ENCODE data around the gene SHE. TPM values are rescaled to one million over a fixed set of nuclear protein-coding genes. Genes with fewer than 3 reads are reported as not detected.

The SHE gene
- polyA plus RNA-seq (2012; ENCODE audit: insufficient read length, low read depth) = 0.04 TPM

DNA sequence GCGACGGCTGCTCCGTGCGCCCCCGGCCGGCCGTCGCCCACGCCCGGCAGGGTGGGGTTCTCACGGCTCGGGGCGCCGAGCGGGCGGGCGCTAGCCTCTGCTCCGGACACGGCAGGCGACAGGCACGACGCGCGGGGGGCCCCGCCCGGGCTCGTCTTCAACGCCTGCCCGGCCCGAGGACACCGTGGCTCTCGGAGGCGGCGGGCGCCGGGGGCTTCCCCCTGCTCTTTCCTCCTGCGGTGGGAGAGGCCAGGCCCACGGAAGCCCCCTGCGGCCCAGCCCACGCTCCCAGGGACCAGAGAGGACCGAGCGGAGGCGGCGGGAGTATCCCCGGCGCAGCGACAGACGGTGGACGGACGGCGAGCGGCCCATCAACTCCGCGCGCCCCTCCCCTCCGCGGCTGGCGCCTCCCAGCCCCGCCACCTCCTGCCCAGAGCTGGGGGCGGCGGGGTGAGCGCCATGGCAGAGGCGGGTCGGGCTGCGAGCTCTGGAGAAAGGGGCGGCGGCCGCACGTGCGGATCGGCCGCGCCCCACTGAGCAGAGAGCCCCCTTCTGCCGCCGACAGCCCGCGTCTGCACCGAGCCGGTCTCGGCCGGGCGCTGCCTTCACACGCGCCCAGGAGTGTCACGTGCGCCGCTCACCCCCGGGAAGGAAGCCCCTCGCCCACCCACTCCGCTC lies at the start of gene SHE, which contains the start of gene TDRD10:
SHE (minus strand) TSS at position 347 of the 678 bp plus-strand sequence. CDS start 386 bp downstream, outside the sequence.
TDRD10 (plus strand) TSS at position 154 of the 678 bp plus-strand sequence. CDS start 4,685 bp downstream, outside the sequence.
- TF ChIP-seq SIN3A (IDR thresholded peaks at IDR 0.05; ENCODE audit: borderline replicate concordance, insufficient read depth, low read length) = no peak
- no peak for TF ChIP-seq REST (IDR thresholded peaks at IDR 0.05; ENCODE audit: insufficient read depth in 1 of 2, low read depth in 2 of 2, low read length in 2 of 2)
- TF ChIP-seq FOXP2 (optimal IDR thresholded peaks at IDR 0.05; ENCODE audit: borderline replicate concordance, extremely low read depth, extremely low read length, insufficient read depth) = no peak
- TF ChIP-seq POLR2AphosphoS5 (IDR thresholded peaks at IDR 0.05; ENCODE audit: low read depth, low read length) = no peak
- TF ChIP-seq TAF1 (IDR thresholded peaks at IDR 0.05; ENCODE audit: borderline replicate concordance, insufficient read depth, low read length) = no peak

DNA sequence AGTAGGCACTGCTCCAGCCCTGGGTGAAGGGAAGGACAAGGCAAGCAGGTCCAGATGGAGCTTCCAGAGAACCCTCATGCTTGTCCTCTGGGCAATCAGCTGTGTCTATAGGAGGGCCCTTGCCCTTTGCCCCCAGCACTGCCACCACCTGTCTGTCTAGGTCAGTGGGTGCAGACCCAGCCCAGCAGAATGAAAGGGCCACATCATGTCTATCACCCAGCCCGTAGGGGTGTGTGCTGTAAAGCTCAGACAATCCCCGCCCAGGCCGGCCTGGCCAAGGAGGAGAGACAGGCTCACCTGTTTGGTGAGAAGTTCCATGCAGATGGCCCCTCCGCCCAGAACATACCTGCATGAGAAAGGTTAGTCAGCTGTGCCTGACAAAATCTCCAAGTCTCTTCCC lies 49.3 kb upstream of the SHE start:
- no peak for TF ChIP-seq TAF1 (IDR thresholded peaks at IDR 0.05; ENCODE audit: borderline replicate concordance, insufficient read depth, low read length)
- TF ChIP-seq REST (IDR thresholded peaks at IDR 0.05; ENCODE audit: insufficient read depth in 1 of 2, low read depth in 2 of 2, low read length in 2 of 2) = no peak
- no peak for TF ChIP-seq POLR2AphosphoS5 (IDR thresholded peaks at IDR 0.05; ENCODE audit: low read depth, low read length)
- TF ChIP-seq FOXP2 (optimal IDR thresholded peaks at IDR 0.05; ENCODE audit: borderline replicate concordance, extremely low read depth, extremely low read length, insufficient read depth) = no peak
- TF ChIP-seq SIN3A (IDR thresholded peaks at IDR 0.05; ENCODE audit: borderline replicate concordance, insufficient read depth, low read length) = no peak

DNA sequence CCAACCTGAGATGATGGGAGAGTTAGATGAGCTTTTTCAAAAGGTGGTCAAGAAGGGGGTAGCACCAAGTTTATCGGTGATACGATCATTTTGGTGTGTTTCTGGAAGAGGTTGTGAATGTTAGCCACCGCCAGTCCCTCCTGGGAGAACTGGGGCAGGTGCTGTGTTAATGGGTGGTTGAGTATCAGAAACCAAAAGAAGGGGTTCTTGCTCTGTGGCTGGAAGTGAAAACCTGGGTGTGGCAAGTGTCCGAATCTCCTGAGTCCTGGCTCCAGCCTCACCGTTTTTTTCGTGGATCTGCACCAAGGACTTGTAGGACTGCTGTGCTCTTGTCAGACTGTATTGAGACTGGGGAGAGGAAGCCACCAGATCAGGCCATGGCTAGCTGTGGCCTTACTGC lies 48.4 kb upstream of the SHE start:
- TF ChIP-seq SIN3A (IDR thresholded peaks at IDR 0.05; ENCODE audit: borderline replicate concordance, insufficient read depth, low read length) = no peak
- TF ChIP-seq FOXP2 (optimal IDR thresholded peaks at IDR 0.05; ENCODE audit: borderline replicate concordance, extremely low read depth, extremely low read length, insufficient read depth) = no peak
- no peak for TF ChIP-seq REST (IDR thresholded peaks at IDR 0.05; ENCODE audit: insufficient read depth in 1 of 2, low read depth in 2 of 2, low read length in 2 of 2)
- no peak for TF ChIP-seq POLR2AphosphoS5 (IDR thresholded peaks at IDR 0.05; ENCODE audit: low read depth, low read length)
- TF ChIP-seq TAF1 (IDR thresholded peaks at IDR 0.05; ENCODE audit: borderline replicate concordance, insufficient read depth, low read length) = no peak

GRCh38 chr1:154550070-154550469 lies 47.9 kb upstream of the SHE start:
- TF ChIP-seq POLR2AphosphoS5 (IDR thresholded peaks at IDR 0.05; ENCODE audit: low read depth, low read length) = no peak
- no peak for TF ChIP-seq REST (IDR thresholded peaks at IDR 0.05; ENCODE audit: insufficient read depth in 1 of 2, low read depth in 2 of 2, low read length in 2 of 2)
- TF ChIP-seq SIN3A (IDR thresholded peaks at IDR 0.05; ENCODE audit: borderline replicate concordance, insufficient read depth, low read length) = no peak
- TF ChIP-seq TAF1 (IDR thresholded peaks at IDR 0.05; ENCODE audit: borderline replicate concordance, insufficient read depth, low read length) = no peak
- no peak for TF ChIP-seq FOXP2 (optimal IDR thresholded peaks at IDR 0.05; ENCODE audit: borderline replicate concordance, extremely low read depth, extremely low read length, insufficient read depth)
